NCI-H1436 treated with DMSO at 0.1 percent for 48 hours (cell line): ENCODE measurements around the gene RAB26.

ENCODE experiments used
- DNase-seq: peaks from one replicate; lab custom pipeline; 2025; lab: John Stamatoyannopoulos, UW

RAB26 gene

GRCh38 chr16:2178321-2179106, 30.1 kb downstream of the RAB26 start:
- no peak for DNase-seq

GRCh38 chr16:2179107-2179501, 30.7 kb downstream of the RAB26 start:
- no peak for DNase-seq

- DNase-seq, result no peak
These were observed 31.2 kb downstream of the RAB26 start for GRCh38 chr16:2179576-2179975.

- no peak for DNase-seq
These were observed 32.0 kb downstream of the RAB26 start for GRCh38 chr16:2180461-2180860.

DNA sequence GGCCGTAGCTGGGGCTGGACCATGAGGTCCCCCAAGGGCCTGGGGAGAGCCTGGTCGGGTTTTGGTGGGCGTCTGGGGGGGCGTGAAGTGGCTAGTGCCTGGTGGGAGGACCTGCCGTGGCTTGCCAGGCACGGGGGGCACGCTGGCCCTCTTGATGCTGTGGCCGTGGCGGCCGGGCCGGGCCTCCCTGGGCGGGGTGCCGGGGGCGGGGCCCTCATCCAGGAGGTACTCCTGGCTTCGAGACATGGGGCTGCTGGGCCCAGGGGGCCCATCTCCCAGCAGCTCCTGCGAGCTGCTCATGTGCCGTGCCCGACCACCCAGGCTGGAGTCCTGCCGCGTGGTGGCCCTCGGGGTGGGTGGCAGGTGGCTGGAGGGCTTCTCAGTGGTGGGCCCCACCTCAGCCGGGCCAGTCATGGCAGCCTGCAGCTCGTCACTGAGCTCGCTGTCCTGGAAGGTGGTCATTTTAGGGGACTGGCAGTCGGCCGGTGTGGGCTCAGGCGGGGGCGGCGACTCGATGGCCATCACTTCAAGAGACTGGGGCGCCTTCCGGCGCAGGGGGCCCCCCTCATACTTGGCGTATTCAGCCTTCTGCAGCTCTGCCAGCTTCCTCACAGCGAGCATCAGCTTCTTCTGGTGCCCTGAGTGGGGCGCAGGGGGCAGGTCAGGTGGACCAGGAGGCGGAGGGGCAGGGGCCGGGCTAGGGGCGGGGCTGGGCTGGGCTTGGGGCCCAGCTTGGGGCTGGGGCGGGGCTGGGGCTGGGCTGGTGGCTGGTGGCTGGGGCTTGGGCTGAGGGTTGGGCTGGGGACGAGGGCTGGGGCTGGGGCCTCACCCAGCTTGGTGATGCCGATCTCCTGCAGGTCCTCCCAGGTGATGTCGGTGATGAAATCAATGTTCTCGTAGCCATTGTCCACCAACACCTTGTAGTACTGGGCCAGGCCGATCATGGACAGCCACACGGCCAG, 32.8 kb downstream of the RAB26 start:
- no peak for DNase-seq

GRCh38 chr16:2181952-2182351, 33.5 kb downstream of the RAB26 start:
- no peak for DNase-seq

- no peak for DNase-seq
These were observed 35.2 kb downstream of the RAB26 start for GRCh38 chr16:2183671-2184070.

DNA sequence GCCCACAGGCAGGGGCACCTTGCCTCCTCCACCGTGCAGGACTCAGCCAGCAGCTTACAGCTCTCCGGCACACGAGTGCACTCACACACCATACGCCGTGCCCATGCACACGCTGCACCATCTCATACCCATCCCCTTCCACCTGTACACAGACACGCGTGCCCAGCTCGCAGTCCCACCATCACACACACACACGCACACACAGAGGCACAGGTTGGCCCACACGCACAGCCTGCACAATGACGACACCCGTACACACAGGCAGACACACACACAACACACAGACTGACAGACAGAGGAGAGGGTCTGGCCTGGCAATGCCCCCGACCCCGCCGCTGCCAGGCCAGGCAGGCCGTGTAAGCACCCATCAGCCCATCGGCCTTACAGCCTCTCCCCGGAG, 35.9 kb downstream of the RAB26 start:
- no peak for DNase-seq

DNA sequence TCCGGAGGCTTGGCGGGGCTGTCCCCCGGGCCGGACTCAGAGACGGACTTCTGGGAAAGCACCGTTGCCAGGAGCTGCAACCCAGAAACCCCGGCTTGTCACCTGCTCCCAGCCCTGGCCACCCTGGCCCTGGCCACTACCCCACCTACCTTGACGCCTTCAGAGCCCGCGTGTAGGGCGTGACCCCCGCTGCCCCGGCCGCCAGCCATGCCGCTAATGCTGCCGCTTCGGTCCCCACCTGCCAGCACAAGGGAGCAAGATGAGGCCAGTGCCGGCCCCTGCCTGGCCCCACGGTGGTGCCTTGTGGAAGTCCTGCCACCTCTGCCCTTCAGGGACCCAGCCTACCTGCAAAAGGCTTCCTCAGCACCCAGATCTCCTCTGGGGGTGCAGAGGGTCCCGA, 36.5 kb downstream of the RAB26 start:
- DNase-seq, result no peak

DNA sequence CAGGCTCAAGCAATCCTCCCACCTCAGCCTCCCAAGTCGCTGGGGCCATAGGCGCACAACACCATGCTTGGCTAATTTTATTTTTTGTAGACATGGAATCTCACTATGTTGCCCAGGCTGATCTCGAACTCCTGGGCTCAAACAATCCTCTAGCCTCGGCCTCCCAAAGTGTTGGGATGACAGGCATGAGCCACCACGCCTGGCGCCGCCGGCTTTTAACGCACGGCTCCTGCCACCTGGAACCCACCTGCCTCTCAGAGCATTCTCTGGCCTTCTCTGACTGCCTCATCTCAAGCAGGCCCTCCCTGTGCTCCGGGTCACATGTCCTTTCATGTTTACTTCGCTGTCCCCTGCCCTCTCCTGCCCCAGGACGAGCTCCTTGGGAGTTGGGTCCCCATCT, 37.6 kb downstream of the RAB26 start:
- no peak for DNase-seq

DNA sequence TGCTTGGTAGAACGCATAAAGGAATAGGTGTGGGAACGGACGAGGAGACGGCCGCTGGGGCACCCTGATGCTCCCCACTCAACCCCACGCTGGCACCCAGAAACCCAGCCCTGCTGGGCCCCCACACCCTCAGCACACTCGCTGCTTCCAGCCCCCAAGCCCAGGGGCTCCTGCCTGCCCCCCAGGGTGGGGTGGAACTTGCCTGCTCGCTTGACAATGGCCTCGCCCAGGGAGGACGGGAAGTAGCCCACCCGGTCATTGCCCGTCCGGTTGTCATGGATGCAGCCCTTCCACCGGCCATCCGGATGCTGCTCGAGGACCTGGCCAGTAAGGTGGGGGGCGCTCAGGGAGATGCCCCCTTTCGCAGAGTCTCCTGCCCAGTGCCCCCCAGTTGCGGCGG, 38.1 kb downstream of the RAB26 start:
- no peak for DNase-seq

DNA sequence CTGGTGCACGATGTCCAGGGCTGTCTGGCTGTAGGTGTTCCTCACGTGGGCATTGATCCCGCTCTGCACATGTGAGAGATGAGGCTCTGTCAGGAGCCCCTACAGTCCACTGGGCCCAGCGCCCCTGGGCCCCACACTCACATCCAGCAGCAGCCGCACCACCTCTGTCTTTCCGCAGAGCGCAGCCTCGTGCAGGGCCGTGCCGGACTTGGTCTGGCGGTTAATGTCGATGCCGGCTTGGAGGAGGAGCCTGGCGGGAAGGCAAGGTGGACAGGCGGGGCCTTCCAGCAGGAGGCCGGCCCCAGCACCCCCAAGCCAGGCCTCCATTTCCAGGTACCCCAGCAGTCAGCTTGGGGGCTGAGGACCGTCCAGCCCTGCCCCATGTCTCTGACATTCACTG, 38.8 kb downstream of the RAB26 start:
- no peak for DNase-seq

DNA sequence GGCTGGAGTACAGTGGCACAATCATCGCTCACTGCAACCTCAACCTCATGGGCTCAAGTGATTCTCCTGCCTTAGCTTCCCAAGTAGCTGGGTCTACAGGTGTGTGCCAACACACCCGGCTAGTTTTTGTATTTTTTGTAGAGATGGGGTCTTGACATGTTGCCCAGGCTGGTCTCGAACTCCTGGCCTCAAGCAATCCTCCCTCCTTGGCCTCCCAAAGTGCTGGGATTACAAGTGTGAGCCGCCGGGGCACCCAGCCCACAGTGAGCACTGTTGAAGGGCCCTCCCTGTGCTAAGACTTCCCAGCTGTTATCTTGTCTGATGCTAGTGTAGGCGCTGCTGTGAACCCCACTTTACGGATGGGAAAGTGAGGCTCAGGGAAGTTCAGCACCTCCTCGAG, 40.0 kb downstream of the RAB26 start:
- DNase-seq, result no peak

DNA sequence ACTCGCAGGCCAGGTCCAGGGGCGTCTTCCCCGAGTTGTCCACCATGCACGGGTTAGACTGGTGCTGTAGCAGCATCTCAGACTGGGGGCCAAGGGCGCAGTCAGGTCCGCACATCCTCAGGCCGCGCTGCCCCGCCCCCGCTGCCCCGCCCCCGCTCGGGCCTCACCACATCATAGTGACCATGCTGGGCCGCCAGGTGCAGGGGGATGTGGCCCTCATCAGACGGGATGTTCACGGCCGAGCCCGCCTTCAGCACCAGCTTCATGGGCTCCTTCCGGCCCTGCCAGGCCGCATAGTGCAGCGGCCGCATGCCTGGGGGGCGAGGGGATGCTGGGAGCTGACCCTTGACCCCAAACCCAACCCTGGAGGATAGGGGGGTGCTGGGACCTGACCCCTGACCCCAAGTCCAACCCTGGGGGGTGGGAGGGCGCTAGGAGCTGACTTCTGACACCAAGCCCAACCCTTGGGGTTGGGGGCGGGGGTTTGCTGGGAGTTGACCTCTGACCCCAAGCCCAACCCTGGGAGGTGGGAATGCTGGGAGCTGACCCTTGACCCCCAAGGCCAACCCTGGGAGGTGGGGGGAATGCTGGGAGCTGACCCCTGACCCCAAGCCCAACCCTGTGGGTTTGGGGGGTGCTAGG, 40.9 kb downstream of the RAB26 start:
- DNase-seq, result no peak

- no peak for DNase-seq
These were observed 41.7 kb downstream of the RAB26 start for GRCh38 chr16:2190002-2190658.

GRCh38 chr16:2190659-2191445, 42.4 kb downstream of the RAB26 start:
- DNase-seq, result no peak

DNA sequence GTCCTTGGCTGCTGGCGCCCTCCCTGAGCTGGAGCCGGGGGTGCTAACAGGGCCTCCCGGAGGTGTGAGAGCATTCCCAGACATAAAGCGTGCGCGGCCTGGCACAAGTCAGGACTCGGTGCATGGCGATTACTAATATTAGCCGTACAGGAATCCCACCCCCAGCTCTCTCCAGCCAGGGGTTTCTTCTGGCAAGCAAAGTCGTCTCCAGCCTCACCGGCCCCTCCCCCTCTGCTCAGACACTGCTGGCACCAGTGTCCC, 43.0 kb downstream of the RAB26 start:
- no peak for DNase-seq

- no peak for DNase-seq
These were observed 45.9 kb downstream of the RAB26 start for GRCh38 chr16:2194166-2194834.

DNA sequence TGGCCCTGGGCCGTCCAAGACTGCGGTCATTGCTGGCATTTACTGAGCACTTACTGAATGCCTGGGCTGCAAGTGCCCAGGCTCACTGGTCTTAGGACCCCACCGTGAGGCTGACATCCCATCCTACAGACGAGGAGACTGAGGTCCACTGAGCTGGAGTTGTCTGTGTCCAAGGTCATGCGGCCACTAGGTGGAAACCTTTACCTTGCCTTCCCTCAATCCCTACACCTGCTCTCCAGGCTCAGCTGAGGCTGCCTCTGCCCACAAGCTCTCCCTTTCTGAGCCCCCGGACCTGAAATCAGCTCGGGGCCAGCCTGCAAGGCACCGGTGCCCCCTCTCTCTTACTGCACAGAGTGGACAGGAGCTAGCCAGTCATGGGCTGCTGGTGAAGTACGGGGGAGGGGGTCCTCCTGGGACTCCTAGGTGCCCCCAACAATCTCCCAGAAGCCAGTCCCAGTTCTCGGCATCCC, 46.5 kb downstream of the RAB26 start:
- DNase-seq, result no peak

DNA sequence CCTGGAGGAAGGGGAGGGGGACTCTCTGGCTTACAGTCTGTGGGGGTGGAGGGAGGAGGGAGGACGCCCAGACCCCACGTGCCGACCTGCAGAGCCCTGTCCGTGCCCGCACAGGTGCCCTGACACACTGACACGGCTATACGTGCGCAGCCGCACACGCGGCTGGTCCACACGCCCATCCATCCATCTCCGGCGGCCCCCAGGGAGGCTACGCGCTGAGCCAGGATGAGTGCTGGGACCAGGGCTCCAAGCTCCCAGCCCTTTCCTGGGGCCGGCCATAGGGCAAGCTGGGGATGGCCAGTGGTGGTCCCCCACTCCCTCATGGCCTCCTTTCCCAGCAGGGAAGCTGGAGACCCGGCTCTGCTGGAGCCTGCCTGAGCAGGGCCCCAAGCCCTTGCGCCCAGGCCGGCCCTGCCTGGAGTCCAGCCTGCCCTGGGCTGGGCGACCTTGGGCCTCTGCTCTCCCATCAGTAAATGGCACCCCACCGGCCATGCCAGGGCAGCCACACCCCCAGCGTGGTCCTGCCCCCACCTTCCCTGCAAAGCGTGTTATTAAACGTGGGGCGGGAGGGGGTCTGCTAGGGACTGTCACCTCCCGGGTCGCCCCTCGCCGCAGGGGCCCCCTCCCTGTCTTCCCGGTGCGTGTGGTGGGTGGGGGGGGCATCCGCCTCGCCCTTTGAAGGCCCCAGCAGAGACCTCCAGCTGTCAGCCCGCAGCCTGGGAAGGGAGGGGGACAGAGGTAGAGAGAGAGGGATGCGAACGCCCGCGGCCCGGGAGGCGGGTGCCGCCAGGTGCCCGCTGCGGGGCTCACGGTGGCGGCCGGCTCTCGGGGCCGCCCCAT, 47.1 kb downstream of the RAB26 start:
- DNase-seq, result no peak
